Stimulated activated CD8-positive, alpha-beta memory T cell treated with anti-CD3 and anti-CD28 coated beads, Interleukin-7, amount 100 ng/mL, for 24 hours (primary cell): ENCODE data around the gene CNKSR3.
"Not testable (repeated sequence)": the region's sequence is repeated elsewhere in the genome, so short reads cannot be mapped to it uniquely, and the experiment has no call there.

Source experiments
- DNase-seq: peaks from one replicate; pipeline ENCODE4 v3.0.0-alpha.2; 2020; ENCODE audit warnings: low read depth

Gene CNKSR3

GRCh38 chr6:154528310-154528915 is 17.9 kb upstream of the CNKSR3 start:
- no peak for DNase-seq

GRCh38 chr6:154526996-154527395 is 16.5 kb upstream of the CNKSR3 start:
- DNase-seq = no peak

GRCh38 chr6:154522576-154522975 is 12.1 kb upstream of the CNKSR3 start:
- DNase-seq = no peak

GRCh38 chr6:154521412-154521811 is 10.9 kb upstream of the CNKSR3 start:
- no peak for DNase-seq

GRCh38 chr6:154520280-154520679 is 9.8 kb upstream of the CNKSR3 start:
- no peak for DNase-seq

GRCh38 chr6:154518396-154518795 is 7.9 kb upstream of the CNKSR3 start:
- DNase-seq = no peak

- no peak for DNase-seq
Observed at GRCh38 chr6:154516276-154516675, 5.8 kb upstream of the CNKSR3 start.

- DNase-seq = no peak
Observed at GRCh38 chr6:154515826-154516225, 5.3 kb upstream of the CNKSR3 start.

GRCh38 chr6:154515076-154515475 is 4.6 kb upstream of the CNKSR3 start:
- DNase-seq = not testable (repeated sequence)

GRCh38 chr6:154514481-154514880 is 4.0 kb upstream of the CNKSR3 start:
- DNase-seq = no peak

GRCh38 chr6:154513601-154514320 is 3.3 kb upstream of the CNKSR3 start:
- no peak for DNase-seq

GRCh38 chr6:154512201-154512600 is 1.7 kb upstream of the CNKSR3 start:
- DNase-seq = no peak

- no peak for DNase-seq
Observed at GRCh38 chr6:154511791-154512190, 1.3 kb upstream of the CNKSR3 start.

GRCh38 chr6:154509421-154510143 is 903 bp downstream of the CNKSR3 start:
- DNase-seq = no peak

- no peak for DNase-seq
Observed at GRCh38 chr6:154508573-154509375, 1.7 kb downstream of the CNKSR3 start.

- DNase-seq = no peak
Observed at GRCh38 chr6:154506991-154507898, 3.2 kb downstream of the CNKSR3 start.

- DNase-seq = no peak
Observed at GRCh38 chr6:154506582-154506981, 3.9 kb downstream of the CNKSR3 start.

- no peak for DNase-seq
Observed at GRCh38 chr6:154506108-154506507, 4.4 kb downstream of the CNKSR3 start.

- DNase-seq = no peak
Observed at GRCh38 chr6:154504865-154505449, 5.5 kb downstream of the CNKSR3 start.

- DNase-seq = no peak
Observed at GRCh38 chr6:154504102-154504501, 6.4 kb downstream of the CNKSR3 start.

- DNase-seq = no peak
Observed at GRCh38 chr6:154503658-154504057, 6.8 kb downstream of the CNKSR3 start.
